GM12892 (cell line): ENCODE data around the gene CLK2.

Source experiments
- POLR2A ChIP-seq: IDR thresholded peaks from 2 replicates; pipeline ENCODE4 v1.6.1; 2011; ENCODE audit warnings: low read depth, low read length, control low read depth
- POLR2AphosphoS5 ChIP-seq: IDR thresholded peaks from 2 replicates; pipeline ENCODE4 v1.6.1; 2011; ENCODE audit warnings: low read depth, low read length, control low read depth

DNA sequence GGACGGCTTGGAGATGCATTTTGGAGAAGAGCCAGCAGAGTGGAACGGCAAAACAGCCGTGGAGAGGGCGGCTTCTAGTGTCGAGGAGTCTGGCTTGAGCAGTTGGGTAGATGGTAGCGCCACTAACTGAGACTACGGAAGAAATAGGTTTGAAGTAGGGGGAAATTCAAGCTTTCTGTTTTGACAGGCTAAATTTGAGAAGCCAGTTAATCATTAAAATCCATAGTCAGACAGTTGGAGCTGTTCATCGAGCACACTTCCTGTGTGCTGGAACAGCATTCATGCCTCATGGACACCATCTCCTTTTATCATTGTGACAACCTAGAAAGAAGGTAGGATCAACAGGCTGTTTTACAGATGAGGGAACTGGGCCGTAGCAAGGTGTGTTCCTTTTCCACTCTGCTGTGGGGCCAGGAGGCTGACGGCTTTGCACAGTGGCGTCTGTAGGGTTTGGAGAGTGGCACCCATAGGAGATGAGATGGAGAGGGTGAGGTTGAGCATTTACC is 31.3 kb upstream of the CLK2 start:
- TF ChIP-seq POLR2A = no peak
- TF ChIP-seq POLR2AphosphoS5 = no peak
